DMS114 treated with DMSO at 0.1 percent for 48 hours (cell line): ENCODE measurements around the gene SHH.

Experiments
- DNase-seq: peaks from one replicate; lab custom pipeline; 2025; ENCODE audit not compliant: unreplicated experiment; lab: John Stamatoyannopoulos, UW

Gene SHH

GRCh38 chr7:155766966-155767916, 45.0 kb downstream of the SHH start:
- no peak for DNase-seq

GRCh38 chr7:155766386-155766785, 45.9 kb downstream of the SHH start:
- DNase-seq, result no peak

GRCh38 chr7:155765458-155765857, 46.8 kb downstream of the SHH start:
- no peak for DNase-seq

- no peak for DNase-seq
Measured at GRCh38 chr7:155764438-155764793, 47.8 kb downstream of the SHH start.

GRCh38 chr7:155763691-155764437, 48.4 kb downstream of the SHH start:
- DNase-seq, result no peak

- no peak for DNase-seq
Measured at GRCh38 chr7:155763122-155763521, 49.1 kb downstream of the SHH start.

- no peak for DNase-seq
Measured at GRCh38 chr7:155762655-155763054, 49.6 kb downstream of the SHH start.

- DNase-seq, result no peak
Measured at GRCh38 chr7:155762036-155762435, 50.2 kb downstream of the SHH start.

GRCh38 chr7:155761162-155761561, 51.1 kb downstream of the SHH start:
- DNase-seq, result no peak

GRCh38 chr7:155759740-155760430, 52.4 kb downstream of the SHH start:
- DNase-seq, result no peak

- DNase-seq, result no peak
Measured at GRCh38 chr7:155758348-155758747, 53.9 kb downstream of the SHH start.

- no peak for DNase-seq
Measured at GRCh38 chr7:155756322-155756721, 55.9 kb downstream of the SHH start.

GRCh38 chr7:155755026-155755425, 57.2 kb downstream of the SHH start:
- DNase-seq, result no peak

- DNase-seq, result no peak
Measured at GRCh38 chr7:155754165-155754564, 58.1 kb downstream of the SHH start.

- no peak for DNase-seq
Measured at GRCh38 chr7:155753446-155753965, 58.8 kb downstream of the SHH start.

GRCh38 chr7:155752756-155753445, 59.4 kb downstream of the SHH start:
- no peak for DNase-seq

GRCh38 chr7:155751409-155751808, 60.9 kb downstream of the SHH start:
- no peak for DNase-seq

GRCh38 chr7:155750255-155751125, 61.8 kb downstream of the SHH start:
- no peak for DNase-seq
